Measurements from ENCODE around the gene RNF26. TPM values are rescaled to one million over a fixed set of nuclear protein-coding genes. Genes with fewer than 3 reads are reported as not detected.

RNF26 gene
- polyA plus RNA-seq, 6 donors from 2014 or later, result 48.8 to 98.6 (median 58.0) TPM

- DNase-seq (no peak), ATAC-seq (ENCODE audit: low read depth in 2 of 2) (peak; percentile 52 to 59)
- peaks cover 0 to 11% of the 10 kb centered on the region in 2 donors for H3K36me3 Mint-ChIP-seq
- H3K27me3 Mint-ChIP-seq, result peaks cover 26 to 64% (median 61%) of the 10 kb centered on the region in 3 donors
- H3K4me3 Mint-ChIP-seq, result peak overlapping the region in 6 of 8 donors; percentile 9 to 87 (median 46)
- H3K9me3 Mint-ChIP-seq, result no peaks in the 10 kb centered on the region
- H3K4me1 Mint-ChIP-seq, result peaks cover 13 to 44% (median 39%) of the 10 kb centered on the region in 3 donors
- peak overlapping the region in 1 of 6 donors; percentile 2 for H3K27ac Mint-ChIP-seq
These were observed 7.1 kb downstream of the RNF26 start for GRCh38 chr11:119341222-119342022.

GRCh38 chr11:119342023-119342300 is 7.6 kb downstream of the RNF26 start:
- Mint-ChIP-seq H3K27ac (no peak overlapping the region), H3K27me3 (peaks cover 26 to 69% (median 66%) of the 10 kb centered on the region in 3 donors), H3K4me1 (peaks cover 12 to 39% (median 34%) of the 10 kb centered on the region in 3 donors), H3K9me3 (no peaks in the 10 kb centered on the region), H3K36me3 (peaks cover 0 to 11% of the 10 kb centered on the region in 2 donors), H3K4me3 (peak overlapping the region in 3 of 8 donors; percentile 0 to 69 (median 2))
- DNase-seq (no peak), ATAC-seq (ENCODE audit: low read depth in 2 of 2) (no peak)

GRCh38 chr11:119342362-119343130 is 8.2 kb downstream of the RNF26 start:
- peaks cover 12 to 33% (median 30%) of the 10 kb centered on the region in 3 donors for H3K4me1 Mint-ChIP-seq
- H3K27me3 Mint-ChIP-seq, result peaks cover 29 to 74% (median 72%) of the 10 kb centered on the region in 3 donors
- peak overlapping the region in 1 of 8 donors; percentile 69 for H3K4me3 Mint-ChIP-seq
- DNase-seq (no peak), ATAC-seq (ENCODE audit: low read depth in 2 of 2) (no peak)
- no peaks in the 10 kb centered on the region for H3K9me3 Mint-ChIP-seq
- H3K36me3 Mint-ChIP-seq, result peaks cover 0 to 11% of the 10 kb centered on the region in 2 donors
- H3K27ac Mint-ChIP-seq, result no peak overlapping the region

DNA sequence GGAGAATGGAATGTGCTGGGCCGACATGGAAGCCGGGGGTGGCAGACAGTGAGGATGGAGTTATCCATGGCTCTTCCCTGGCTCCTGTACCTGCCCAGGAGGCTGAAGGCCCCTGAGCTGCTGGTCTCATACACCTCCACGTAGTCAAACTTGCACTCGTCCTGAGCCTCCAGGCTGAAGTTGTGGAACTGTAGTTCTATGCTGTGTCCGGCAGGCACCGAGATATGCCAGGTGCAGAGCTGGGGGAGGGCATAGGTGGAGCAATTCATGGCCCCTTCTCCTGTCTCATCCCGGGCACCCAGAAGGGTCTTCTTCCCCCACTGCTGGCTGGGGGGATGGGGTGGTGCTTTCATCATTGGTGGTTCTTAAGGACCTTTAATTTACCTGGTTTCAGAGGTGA is 9.4 kb downstream of the RNF26 start:
- DNase-seq (no peak), ATAC-seq (ENCODE audit: low read depth in 2 of 2) (no peak)
- Mint-ChIP-seq H3K27me3 (peaks cover 31 to 76% (median 74%) of the 10 kb centered on the region in 3 donors), H3K9me3 (no peaks in the 10 kb centered on the region), H3K27ac (no peak overlapping the region), H3K4me3 (no peak overlapping the region), H3K4me1 (peaks cover 12 to 24% (median 22%) of the 10 kb centered on the region in 3 donors), H3K36me3 (peaks cover 0 to 8% of the 10 kb centered on the region in 2 donors)

- Mint-ChIP-seq H3K4me1 (peaks cover 8 to 17% (median 15%) of the 10 kb centered on the region in 3 donors), H3K4me3 (no peak overlapping the region), H3K27ac (no peak overlapping the region), H3K27me3 (peaks cover 27 to 69% (median 67%) of the 10 kb centered on the region in 3 donors), H3K36me3 (peaks cover 0 to under 1% of the 10 kb centered on the region in 2 donors), H3K9me3 (no peaks in the 10 kb centered on the region)
- ATAC-seq (ENCODE audit: low read depth in 2 of 2), result no peak
- no peak for DNase-seq
These were observed 10.1 kb downstream of the RNF26 start for GRCh38 chr11:119344291-119345010.

DNA sequence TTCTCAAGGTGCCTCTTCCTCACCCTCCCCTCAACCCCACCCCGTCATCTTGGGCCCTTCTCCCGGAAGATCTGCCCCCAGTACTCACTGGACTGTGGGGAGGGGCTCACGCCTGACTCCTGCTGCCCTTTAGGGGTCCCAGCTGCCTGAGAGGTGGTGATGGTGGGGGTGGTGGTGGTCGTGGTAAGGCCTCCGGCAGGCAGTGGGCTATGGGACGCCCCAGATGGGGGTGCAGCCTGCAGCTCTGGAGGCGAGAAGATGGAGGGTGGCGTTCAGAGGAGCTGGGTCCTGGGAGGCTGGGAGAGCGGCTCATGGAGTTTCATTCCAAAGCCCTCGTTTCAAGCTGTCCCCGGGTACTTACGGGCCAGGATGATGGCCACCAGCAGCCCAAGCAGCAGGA is 11.4 kb downstream of the RNF26 start:
- H3K27me3 Mint-ChIP-seq, result peaks cover 26 to 72% (median 72%) of the 10 kb centered on the region in 3 donors
- H3K27ac Mint-ChIP-seq, result no peak overlapping the region

DNA sequence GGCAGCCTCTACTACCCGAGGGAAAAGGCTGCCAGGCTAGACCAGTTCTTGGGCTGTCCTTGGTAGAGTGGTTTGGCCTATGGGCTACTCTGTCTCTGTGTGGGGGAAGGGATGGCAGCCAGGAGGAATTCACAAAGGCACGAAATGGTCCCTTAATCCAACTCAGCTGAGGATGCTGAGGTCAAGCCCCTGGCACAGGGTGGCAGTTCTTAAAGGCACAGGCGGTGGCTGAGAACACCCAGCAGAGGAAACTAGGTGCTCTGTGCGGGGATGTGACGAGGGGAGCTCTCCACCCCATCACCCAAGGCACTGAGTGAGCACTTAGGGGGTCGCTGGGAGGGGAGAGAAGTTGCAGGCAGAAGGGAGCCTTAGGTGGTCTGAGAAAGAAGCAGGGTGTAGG is 12.3 kb downstream of the RNF26 start, which contains the start of gene MFRP:
Gene MFRP, minus strand, starts transcription at position 101 of the 400 bp plus-strand sequence. CDS start 192 bp downstream, outside the sequence.
- Mint-ChIP-seq H3K27me3 (peaks cover 26 to 74% (median 72%) of the 10 kb centered on the region in 3 donors), H3K9me3 (no peaks in the 10 kb centered on the region), H3K36me3 (no peaks in the 10 kb centered on the region), H3K4me3 (no peak within 1 kb of the TSS), H3K4me1 (peaks cover 0 to 6% (median 3%) of the 10 kb centered on the region in 3 donors), H3K27ac (no peak within 1 kb of the TSS)
- DNase-seq (no peak), ATAC-seq (ENCODE audit: low read depth in 2 of 2) (no peak)

More for the DNA sequence above, 11.4 kb downstream of the RNF26 start:
- DNase-seq, result no peak
- ATAC-seq (ENCODE audit: low read depth in 2 of 2), result no peak
- Mint-ChIP-seq H3K4me3 (no peak overlapping the region), H3K4me1 (peaks cover 8 to 15% (median 12%) of the 10 kb centered on the region in 3 donors), H3K36me3 (no peaks in the 10 kb centered on the region), H3K9me3 (no peaks in the 10 kb centered on the region)

GRCh38 chr11:119347242-119347641 is 12.9 kb downstream of the RNF26 start:
- peaks cover 27 to 74% (median 71%) of the 10 kb centered on the region in 3 donors for H3K27me3 Mint-ChIP-seq

GRCh38 chr11:119347940-119348605 is 13.7 kb downstream of the RNF26 start:
- DNase-seq, result no peak
- Mint-ChIP-seq H3K9me3 (no peaks in the 10 kb centered on the region), H3K27ac (no peak overlapping the region), H3K36me3 (no peaks in the 10 kb centered on the region), H3K4me1 (no peaks in the 10 kb centered on the region), H3K27me3 (peaks cover 34 to 73% (median 72%) of the 10 kb centered on the region in 3 donors), H3K4me3 (no peak overlapping the region)
- ATAC-seq (ENCODE audit: low read depth in 2 of 2), result no peak

More at GRCh38 chr11:119347242-119347641, 12.9 kb downstream of the RNF26 start:
- no peak overlapping the region for H3K4me3 Mint-ChIP-seq
- H3K4me1 Mint-ChIP-seq, result peaks cover 0 to under 1% (median 0%) of the 10 kb centered on the region in 3 donors
- H3K27ac Mint-ChIP-seq, result no peak overlapping the region
- ATAC-seq (ENCODE audit: low read depth in 2 of 2), result no peak
- no peak for DNase-seq
- no peaks in the 10 kb centered on the region for H3K36me3 Mint-ChIP-seq
- no peaks in the 10 kb centered on the region for H3K9me3 Mint-ChIP-seq

GRCh38 chr11:119350302-119350701 is 16.0 kb downstream of the RNF26 start:
- no peaks in the 10 kb centered on the region for H3K9me3 Mint-ChIP-seq
- no peak for DNase-seq
- peaks cover 0 to under 1% (median 0%) of the 10 kb centered on the region in 3 donors for H3K4me1 Mint-ChIP-seq
- H3K27ac Mint-ChIP-seq, result no peak overlapping the region
- ATAC-seq (ENCODE audit: low read depth in 2 of 2), result no peak
- H3K27me3 Mint-ChIP-seq, result peaks cover 44 to 72% (median 56%) of the 10 kb centered on the region in 3 donors
- no peak overlapping the region for H3K4me3 Mint-ChIP-seq
- no peaks in the 10 kb centered on the region for H3K36me3 Mint-ChIP-seq

DNA sequence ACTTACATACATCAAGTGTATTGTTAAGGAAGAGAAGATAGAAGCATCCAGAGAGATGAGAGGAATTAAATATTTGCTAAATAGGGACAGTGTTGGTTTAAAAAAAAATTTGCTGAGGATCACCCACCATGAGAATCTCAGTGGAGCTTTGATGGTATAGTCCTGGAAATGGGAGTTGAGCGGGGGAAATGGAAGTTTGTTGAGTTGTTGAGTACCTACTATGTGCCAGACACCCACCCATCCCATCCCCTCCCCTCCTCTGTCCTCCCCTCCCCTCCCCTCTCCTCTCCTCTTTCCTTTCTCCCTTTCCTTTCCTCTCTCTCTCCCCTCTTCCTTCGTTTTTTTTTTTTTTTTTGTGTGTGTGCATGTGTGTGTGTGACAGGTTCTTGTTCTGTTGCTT is 16.9 kb downstream of the RNF26 start:
- no peaks in the 10 kb centered on the region for H3K36me3 Mint-ChIP-seq
- ATAC-seq (ENCODE audit: low read depth in 2 of 2) (no peak), DNase-seq (no peak)
- H3K27me3 Mint-ChIP-seq, result peaks cover 47 to 73% (median 56%) of the 10 kb centered on the region in 3 donors
- H3K27ac Mint-ChIP-seq, result peak overlapping the region in 1 of 6 donors; percentile 21
- no peaks in the 10 kb centered on the region for H3K9me3 Mint-ChIP-seq
- H3K4me1 Mint-ChIP-seq, result peaks cover 3 to 5% (median 4%) of the 10 kb centered on the region in 3 donors
- no peak overlapping the region for H3K4me3 Mint-ChIP-seq

GRCh38 chr11:119352857-119353260 is 18.5 kb downstream of the RNF26 start:
- no peak overlapping the region for H3K27ac Mint-ChIP-seq
- H3K4me3 Mint-ChIP-seq, result peak overlapping the region in 1 of 8 donors; percentile 19
- no peak for ATAC-seq (ENCODE audit: low read depth in 2 of 2)
- no peaks in the 10 kb centered on the region for H3K9me3 Mint-ChIP-seq
- peaks cover 42 to 72% (median 57%) of the 10 kb centered on the region in 3 donors for H3K27me3 Mint-ChIP-seq
- no peaks in the 10 kb centered on the region for H3K36me3 Mint-ChIP-seq
- DNase-seq, result no peak
- H3K4me1 Mint-ChIP-seq, result peaks cover 16 to 17% (median 16%) of the 10 kb centered on the region in 3 donors

Data from naive B cell (primary cell).